ENCODE data around the gene ARHGEF17. TPM values are rescaled to one million over a fixed set of nuclear protein-coding genes. Genes with fewer than 3 reads are reported as not detected.

The ARHGEF17 gene
- total and polyA plus RNA-seq, 2 of the 13 experiments (the other 11 are each of a cell fraction or from before 2014, with no cell fraction given): 10.7 to 28.8 TPM

- TF ChIP-seq ZNF784 (CRISPR knock-in tag; IDR thresholded peaks at IDR 0.05; ENCODE audit: borderline replicate concordance) (0 out of 2 replicates have a peak, but pooled peaks have one; percentile 26), JARID2 (CRISPR knock-in tag; IDR thresholded peaks at IDR 0.05; ENCODE audit: insufficient replicate concordance) (no peak), ZNF333 (CRISPR knock-in tag; IDR thresholded peaks at IDR 0.05; ENCODE audit: borderline replicate concordance) (no peak; the same call in 1 of the 2 replicates), ZBTB4 (CRISPR knock-in tag; IDR thresholded peaks at IDR 0.05; ENCODE audit: borderline replicate concordance) (no peak), ZNF12 (CRISPR knock-in tag; IDR thresholded peaks at IDR 0.05) (no peak), ZNF225 (CRISPR knock-in tag; IDR thresholded peaks at IDR 0.05) (no peak), FOXO4 (CRISPR knock-in tag; conservative IDR thresholded peaks at IDR 0.05) (no peak), ZHX2 (IDR thresholded peaks at IDR 0.05; ENCODE audit: low read depth) (no peak), ZHX2 (CRISPR knock-in tag; IDR thresholded peaks at IDR 0.05; ENCODE audit: borderline replicate concordance) (no peak), SIN3A (IDR thresholded peaks at IDR 0.05; ENCODE audit: borderline replicate concordance, low read depth, low read length) (peak; percentile 78; the same call in 1 of the 2 replicates), ZNF550 (CRISPR knock-in tag; IDR thresholded peaks at IDR 0.05; ENCODE audit: borderline replicate concordance) (no peak), ZNF607 (CRISPR knock-in tag; IDR thresholded peaks at IDR 0.05; ENCODE audit: borderline replicate concordance) (no peak), ZNF749 (CRISPR knock-in tag; IDR thresholded peaks at IDR 0.05; ENCODE audit: borderline replicate concordance) (no peak; the same call in 1 of the 2 replicates)
Measured at GRCh38 chr11:73307323-73308002, 613 bp upstream of the ARHGEF17 start (continued).

Data from HepG2 (cell line).